HK-2 (cell line): ENCODE data around the gene PCBD1.
"Not testable (repeated sequence)": the region's sequence is repeated elsewhere in the genome, so short reads cannot be mapped to it uniquely, and the experiment has no call there.

Source experiments
- DNase-seq: peaks from one replicate; pipeline ENCODE4 v3.0.0-alpha.2; 2018; ENCODE audit not compliant: unreplicated experiment

Gene PCBD1

DNA sequence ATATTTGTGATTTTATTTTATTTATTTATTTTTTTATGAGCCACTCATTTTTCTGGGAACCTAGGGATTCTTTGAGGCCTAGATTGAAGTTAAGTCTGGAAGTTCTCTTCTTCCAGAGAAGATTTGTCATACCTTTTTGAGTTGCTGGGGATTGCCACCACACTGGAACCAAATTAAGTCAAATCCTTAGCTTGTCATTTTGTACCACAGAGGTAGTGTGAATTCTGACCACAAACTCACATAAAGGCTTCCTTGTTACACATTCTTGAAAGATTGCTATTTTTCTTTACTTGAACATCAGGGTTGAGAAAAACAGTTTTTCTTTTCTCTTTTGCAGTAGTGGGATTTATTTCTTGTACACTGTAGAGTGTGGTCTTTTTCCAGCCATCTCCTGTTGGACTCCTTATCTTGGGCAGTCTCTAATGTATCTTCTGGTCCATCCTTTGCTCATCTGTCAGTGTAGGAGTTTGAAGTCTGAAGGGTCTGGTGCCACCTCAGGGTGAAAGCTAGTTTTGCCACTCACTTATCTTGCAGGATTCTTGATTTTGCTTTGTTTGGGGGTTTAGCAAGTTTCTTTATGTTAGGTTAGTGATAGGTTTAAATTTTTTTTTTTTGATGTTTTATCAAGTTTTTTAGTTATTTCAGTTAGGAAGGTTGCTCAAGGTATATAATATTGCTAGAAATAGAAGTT, 24.8 kb downstream of the PCBD1 start:
- no peak for DNase-seq

DNA sequence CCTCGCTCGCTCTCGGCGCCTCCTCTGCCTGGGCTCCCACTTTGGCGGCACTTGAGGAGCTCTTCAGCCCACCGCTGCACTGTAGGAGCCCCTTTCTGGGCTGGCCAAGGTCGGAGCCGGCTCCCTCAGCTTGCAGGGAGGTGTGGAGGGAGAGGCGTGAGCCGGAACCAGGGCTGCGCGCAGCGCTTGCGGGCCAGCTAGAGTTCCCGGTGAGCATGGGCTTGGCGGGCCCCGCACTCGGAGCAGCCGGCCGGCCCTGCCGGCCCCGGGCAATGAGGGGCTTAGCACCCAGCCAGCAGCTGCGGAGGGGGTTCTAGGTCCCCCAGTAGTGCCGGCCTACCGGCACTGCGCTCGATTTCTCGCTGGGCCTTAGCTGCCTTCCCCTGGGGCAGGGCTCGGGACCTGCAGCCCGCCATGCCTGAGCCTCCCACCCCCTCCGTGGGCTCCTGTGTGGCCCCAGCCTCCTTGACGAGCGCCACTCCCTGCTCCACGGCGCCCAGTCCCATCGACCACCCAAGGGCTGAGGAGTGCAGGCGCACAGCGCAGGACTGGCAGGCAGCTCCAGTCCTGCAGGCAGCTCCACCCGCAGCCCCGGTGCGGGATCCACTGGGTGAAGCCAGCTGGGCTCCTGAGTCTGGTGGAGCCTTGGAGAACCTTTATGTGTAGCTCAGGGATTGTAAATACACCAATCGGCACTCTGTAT, 26.7 kb downstream of the PCBD1 start:
- DNase-seq: not testable (repeated sequence)

DNA sequence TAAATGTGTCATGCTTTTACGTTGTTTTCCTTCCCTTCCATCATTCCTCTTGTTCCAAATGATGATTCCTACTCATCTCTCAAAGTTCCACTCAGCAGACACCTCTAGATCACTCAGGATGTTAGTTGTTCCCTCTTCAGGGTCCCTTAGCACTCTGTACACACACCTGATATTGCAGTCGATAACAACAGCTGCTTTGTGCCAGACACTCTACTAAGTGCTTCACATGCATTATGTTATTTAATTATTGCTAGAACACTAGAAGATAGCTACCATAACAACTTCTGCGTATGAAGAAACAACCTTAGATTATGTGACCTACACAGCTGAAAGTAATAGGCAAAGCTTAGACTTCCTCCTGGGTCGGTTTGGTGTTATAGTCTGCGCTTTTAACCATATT, 29.6 kb downstream of the PCBD1 start:
- DNase-seq: no peak

DNA sequence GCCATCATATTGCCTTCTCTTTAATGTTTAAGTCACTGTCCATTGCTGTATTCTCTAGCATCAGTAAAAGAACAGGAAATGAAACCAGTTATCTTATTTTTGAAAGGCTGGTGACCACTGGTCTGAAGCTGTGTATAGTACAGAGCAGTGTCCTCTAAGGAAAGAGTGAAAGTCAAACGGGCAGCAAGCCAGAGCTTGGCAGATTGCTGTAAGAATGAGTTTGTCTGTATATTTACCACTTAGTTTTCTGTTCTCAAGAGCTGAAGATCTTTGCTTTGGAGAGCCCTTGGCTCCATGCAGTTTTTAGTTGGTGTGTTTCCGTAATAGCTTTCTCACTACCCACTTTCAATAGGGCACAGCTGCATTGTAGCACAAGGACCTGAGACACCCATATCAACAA, 31.9 kb downstream of the PCBD1 start:
- no peak for DNase-seq

DNA sequence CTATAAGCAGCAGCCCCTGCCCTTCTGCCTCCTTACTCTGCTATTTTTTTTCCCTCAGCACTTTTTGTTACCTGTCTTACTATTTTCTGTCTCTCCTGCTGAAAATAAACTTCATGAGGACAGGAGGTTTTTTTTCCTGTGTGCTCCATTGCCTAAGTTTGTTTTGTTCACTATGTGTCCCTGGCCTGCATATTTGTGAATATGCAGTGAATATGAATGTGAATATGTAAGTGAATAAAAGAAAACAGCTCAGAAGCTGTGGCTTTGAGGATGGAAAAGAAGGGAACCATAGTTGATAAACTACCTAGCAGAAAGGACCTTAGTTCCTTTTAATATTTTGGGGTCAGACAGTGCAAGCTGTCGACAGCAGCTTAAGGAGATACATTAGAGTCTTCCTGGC, 34.9 kb downstream of the PCBD1 start:
- DNase-seq: no peak

DNA sequence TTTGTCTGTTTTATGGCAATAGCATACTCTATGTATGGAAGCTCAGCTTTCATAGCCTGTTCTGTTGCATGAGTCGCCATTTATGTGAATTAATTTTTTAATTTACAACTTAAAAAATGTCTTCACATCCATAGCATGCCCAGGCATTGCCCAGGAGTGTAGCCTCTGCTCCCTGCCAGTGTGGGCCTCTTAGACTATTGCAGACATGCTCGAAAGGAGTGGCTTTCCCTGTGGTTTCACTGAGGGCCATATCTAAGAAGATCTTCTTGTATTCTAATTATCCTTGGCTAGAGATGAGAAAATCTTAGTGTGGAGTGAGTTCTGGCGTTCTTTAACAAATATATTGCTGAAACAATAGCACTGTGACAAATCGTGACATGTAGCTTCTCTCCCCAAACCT, 35.3 kb downstream of the PCBD1 start:
- DNase-seq: no peak

DNA sequence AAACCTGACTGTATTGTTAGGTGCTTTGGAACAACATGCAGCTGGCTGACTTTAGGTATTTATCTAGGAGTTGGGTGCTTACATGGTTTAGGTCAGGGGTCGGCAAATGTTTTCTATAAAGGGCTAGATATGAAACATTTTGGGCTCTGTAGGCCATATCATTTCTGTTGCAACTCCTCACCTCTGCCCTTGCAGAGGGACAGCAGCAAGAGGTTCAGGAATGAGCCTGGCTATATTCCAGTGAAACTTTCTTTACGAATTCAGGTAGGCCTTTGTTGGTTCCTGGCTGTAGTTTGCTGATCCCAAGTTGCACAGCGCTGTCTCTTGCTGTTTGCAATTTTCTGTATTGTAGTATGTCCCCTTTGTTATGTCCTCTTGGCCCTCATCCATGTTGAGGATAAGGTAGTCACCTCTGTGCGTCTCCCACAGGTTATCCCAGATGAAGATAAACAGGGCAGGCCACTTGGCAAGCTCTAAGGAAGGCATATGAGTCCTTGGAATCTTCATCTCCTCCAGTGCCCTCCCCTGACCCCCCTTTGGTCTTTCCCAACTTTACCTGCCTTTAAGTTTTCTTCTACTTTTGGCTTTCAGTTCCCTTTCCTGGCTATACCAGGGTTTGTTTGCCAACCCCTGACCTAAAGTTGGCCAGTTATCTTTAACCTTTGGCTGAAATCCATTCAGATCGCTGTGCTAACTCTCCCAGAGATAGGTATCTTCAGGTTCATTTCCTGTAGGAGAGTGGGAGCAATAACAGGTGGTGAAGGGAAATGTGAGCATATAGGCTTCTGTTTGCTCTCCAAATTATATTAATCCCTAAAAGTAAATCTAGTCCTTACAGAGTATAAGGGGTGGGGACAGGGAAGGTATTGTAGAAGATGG, 36.5 kb downstream of the PCBD1 start:
- DNase-seq: no peak

DNA sequence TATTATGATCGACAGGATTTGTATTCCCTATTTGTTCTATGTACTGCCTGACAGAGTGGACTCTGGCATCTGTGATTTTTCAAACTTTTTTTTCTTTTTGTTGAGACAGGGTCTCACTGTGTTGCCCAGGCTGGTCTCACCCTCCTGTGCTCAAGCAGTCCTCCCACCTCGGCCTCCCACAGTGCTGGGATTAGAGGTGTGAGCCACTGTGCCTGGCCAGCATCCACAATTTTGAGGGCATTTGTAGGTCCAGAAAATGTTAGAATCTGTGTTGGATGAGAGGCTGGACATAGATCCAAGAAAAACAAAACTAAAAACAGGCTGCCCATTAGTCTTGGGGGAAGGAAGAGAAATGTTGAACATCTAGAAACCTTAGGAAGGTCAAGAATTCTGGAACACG, 38.3 kb downstream of the PCBD1 start:
- no peak for DNase-seq

DNA sequence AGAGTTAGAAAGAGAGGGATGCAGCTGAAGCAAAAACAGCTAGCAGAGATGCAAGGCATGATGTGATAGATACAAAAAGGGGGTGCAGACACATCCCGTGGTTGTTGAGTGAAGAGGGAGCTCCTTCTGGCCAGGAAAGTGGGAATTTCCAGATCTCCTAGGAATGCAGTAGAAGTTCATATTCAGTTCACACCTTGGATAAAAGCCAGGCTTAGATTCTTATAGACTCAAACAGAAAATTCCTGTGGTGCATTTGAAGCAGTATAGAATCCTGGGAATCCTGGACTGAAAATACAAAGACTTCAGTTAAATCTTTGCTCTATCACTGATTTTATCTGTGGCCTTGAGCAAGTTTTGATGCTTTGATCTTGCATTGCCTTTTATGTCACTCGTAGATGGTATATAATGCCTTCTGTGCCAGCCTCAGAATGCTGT, 38.8 kb downstream of the PCBD1 start:
- DNase-seq: peak; percentile 29

DNA sequence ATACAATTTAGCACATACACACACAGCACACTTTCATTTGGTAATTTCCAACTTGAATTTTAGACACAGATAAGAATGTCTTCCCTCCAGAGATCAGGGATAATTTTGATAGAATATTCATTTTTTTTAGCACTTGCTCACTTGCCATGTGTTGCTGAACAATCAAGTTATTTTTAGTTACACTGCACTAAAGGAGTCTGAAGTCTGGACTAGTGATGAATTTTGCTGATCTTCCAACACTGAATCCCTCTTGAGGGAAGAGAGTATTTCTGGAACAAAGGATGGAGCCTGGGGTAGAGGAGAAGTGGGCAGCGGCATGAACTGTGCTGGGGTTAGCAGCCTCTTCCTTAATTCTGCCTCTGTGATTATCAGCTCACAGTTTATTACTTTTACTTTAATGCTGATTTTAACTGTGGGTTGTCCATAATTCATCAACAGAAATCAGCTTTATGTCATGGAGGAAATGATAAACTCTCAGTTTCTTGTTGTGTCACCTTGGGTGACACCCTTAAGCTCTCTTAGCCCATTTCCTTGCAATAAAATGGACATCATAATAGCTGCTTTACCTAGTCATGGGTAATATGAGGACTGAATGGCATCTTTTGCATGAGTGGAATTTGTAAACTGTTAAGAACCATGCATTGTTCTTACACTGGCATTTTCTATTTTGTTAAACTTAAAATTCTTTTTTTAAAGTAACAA, 40.6 kb downstream of the PCBD1 start:
- DNase-seq: no peak

DNA sequence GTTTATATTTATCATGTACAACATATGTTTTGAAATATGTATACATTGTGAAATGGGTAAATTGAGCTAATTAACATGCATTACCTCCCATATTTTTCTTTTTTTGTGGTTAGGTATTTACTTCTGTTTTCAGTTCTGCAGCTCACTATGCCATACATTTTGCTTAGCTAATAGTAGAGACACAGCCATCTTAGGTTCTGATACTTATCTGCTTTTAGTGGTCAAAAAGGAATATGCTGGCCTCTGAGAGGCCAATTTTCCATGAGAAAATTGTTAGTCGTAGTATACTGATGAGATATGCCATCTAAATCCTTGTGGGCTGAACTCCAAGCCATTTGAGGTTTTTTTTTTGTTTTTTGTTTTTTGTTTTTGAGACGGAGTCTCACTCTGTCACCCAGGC, 41.6 kb downstream of the PCBD1 start:
- DNase-seq: no peak

DNA sequence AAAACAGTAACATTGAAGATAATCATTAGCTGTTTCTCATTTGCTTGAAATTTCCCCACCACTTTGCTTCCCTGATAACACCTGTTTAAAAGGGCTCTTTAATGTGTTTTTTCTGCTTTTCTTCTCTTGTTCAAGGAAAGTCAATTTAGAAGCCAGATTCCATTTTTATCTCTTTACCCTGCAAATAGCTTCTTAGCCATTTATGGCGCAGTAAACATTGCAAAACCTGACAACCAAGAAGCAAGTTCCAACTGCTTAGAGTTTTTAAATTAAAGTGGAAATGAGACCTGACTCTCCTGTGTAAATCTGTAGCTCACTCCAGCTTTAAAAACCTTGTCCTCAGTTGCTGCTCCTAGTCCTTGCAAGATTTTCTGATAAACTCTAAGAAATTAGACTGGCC, 42.5 kb downstream of the PCBD1 start:
- DNase-seq: no peak

DNA sequence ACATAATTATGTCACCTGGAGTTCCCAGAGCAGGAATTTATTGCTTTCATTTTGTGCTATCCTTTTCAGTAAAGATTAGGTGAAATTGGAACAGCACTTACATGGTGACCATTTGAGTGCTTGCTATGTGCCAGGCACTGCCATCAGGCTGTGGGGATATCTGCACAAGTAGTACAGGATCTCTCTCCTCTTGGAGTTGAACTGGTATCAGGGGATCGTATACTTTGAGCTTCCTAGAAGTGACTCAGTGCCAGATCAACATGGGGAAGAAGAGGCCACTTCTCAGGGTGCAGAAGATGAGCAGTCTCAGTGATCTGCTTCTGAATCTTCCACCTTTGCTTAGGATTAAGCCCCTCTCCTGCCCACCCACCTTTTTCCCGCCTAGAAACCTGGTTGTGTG, 43.1 kb downstream of the PCBD1 start:
- no peak for DNase-seq

DNA sequence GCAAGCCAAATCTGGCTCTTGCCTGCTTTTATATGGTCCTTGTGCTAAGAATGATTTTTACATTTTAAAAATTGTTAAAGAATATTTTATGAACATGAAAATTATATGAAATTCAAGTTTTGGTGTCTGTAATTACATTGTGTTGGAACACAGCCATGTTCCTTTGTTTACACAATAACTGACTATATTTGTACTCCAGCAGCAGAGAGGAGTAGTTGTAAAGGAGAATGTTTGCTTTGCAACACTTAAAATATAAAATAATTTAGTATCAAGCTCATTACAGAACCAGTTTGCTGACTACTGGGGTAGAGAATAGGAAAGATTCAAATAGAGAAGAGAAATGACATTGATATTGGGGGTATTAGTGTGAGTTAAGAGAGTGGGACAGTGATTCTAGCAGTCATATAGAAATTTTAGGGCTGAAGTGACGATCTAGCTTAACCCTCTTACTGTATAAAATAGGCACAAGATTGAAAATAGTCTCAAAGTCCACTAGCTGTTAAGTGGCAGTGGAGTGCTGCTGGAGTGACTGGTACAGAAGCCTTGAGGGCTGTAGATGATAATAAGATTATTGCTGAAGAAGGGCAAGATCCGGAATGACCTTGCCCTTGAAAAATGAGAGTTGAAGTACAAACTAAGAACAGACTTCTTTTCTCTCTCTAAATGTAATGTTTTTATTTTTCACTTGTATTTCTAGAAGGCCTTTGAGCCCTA, 44.4 kb downstream of the PCBD1 start:
- no peak for DNase-seq

DNA sequence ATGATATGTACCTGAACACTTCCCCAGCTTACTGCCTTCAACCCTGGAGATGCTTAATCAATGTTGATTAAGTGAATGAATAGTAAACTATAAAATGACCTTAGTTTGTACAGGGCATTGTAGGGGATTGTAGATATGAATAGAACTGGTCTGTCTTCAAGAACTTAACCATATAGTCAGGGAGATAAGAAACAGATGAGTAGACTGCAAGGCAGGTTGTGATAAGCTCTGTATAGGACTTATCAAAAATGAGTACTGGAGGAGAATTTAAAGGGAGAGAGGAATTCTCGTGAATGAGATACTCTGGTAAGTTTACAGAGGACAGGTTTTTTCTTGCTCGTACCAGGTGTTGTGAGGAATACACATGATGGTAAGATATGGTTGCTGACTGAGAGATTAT, 45.0 kb downstream of the PCBD1 start:
- no peak for DNase-seq

DNA sequence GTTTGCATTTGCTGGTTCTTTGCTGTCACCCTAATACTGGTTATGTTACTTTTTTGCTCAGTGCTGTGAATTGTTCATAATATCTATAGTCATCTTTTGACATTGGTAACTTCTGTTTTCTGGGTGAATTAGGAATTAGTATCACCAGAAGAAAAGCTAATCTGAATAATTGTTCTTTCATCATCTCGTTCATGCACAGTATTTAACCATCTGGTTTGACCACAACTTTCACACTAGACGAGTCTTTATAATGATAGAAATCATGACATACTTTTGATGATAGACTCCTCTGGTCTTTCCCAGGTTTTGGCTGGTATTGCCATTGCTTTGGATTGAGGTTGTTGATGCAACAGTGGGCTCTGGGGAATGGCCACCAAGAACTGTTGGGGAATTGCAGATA, 47.5 kb downstream of the PCBD1 start:
- no peak for DNase-seq

DNA sequence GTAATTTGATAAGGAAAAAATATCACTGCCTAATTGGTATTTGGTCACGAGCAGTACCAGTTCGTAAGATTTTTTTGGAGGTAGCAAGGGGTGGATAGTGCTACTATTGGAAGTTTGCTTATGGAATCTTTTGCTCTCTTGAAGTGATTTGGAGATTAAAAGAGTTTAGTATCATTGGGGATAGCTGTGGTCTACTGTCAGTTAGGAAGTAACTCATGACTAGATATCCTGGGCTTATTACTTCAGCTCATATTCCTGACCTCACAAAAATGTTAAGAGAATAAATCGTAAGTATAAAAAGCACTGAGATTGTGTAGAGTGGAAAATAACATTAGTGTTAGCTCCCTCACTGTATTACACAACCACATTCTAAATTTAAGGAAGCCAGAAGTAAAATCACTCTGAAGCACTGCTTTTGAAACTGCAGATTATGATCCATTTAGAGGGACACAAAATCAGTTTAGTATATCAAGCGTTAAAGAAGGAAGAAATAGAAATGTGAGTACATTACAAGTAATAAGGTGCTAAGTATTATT, 50.0 kb downstream of the PCBD1 start:
- no peak for DNase-seq

DNA sequence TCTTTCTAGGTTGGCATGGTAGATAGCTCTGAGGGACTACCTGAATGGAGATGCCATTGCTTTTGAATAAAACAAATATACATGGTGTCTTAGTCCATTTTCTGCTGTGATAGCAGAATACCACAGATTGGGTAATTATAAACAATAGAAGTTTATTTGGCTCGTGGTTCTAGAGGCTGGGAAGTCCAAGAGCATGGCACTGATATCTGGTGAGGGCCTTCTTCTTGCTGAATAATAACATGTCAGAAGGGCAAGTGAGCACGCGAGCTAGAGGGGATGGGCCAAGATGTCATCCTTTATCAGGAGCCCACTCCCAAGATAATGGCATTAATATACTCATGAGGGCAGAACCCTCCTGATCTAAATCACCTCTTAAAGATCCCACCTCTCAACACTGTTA, 50.7 kb downstream of the PCBD1 start:
- DNase-seq: no peak

DNA sequence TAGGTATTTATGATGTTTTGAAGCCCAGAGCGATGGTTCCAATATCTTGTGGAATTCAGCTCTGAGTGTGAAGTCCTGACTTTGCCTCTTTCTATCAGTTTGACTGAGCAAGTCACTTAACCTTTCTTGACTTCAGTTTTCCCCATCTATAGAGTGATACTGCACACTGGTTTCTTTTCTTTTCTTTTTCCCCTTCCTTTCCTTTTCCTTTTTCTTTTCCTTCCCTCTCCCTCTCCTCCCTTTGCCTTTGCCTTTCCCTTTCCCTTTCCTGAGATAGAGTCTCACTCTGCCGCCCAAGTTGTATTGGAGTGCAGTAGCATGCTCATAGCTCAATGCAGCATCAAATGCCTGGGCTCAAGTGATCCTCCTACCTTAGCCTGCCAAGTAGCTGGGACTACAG, 52.0 kb downstream of the PCBD1 start:
- no peak for DNase-seq

DNA sequence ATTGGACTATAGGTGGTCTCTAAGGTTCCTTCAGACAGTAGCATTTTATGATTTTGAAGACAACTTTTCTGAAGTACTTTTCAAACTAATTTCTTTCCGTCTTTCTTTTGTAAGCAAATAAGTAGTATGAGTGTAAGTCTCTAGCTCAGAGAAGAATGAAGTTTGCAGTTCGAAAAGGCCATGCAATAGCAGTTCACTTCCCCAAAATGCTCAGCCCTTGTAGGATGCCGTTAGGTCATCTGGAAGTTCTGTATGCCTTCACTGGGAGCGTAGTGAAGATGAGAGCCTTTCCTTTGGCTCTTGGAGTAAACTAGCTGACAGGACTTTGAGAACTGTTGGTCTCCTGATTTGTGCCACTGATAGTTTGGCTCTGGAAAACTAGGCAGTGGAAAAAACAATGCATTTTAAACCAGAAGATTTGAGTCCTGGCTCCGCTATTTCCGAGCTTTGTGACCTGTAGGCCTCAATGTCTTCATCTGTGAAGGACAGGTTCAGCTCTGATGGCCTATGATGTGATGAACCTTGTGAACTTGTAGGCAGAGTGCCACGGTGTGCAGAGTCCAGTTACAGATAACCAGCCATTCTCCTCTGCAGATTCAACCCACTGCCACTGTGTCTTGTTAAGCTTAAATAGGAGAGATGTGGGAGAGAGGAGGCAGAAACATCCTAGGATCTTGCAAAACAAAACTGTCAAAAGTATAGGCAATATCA, 53.8 kb downstream of the PCBD1 start:
- DNase-seq: no peak

DNA sequence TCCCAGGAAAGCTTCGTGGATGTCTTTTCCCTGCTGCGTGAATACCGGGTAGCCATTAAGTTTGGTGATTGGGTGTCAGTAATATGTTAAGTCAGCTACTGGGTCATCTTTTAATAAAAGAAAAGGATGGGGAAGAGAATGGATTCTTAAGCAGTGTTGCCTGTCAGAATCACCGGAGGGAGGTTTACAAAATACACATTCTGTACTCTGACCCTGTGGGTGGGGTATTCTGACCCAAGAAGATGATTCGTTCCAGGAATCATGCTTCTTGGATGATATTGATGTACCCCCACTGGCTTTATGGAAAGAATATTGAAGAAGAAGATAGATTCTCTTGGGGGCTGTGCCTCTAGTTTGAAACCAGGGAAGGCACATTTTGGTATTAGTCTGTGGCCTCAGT, 54.3 kb downstream of the PCBD1 start:
- no peak for DNase-seq
